HUDEP-2 (cell line): ENCODE measurements around the gene CD93.

Source experiments
- DNase-seq, 76 experiments: peaks; one replicate each; lab custom pipeline; 2025; ENCODE audit not compliant: unreplicated experiment in 76 of 76; lab: John Stamatoyannopoulos, UW

The CD93 gene

DNA sequence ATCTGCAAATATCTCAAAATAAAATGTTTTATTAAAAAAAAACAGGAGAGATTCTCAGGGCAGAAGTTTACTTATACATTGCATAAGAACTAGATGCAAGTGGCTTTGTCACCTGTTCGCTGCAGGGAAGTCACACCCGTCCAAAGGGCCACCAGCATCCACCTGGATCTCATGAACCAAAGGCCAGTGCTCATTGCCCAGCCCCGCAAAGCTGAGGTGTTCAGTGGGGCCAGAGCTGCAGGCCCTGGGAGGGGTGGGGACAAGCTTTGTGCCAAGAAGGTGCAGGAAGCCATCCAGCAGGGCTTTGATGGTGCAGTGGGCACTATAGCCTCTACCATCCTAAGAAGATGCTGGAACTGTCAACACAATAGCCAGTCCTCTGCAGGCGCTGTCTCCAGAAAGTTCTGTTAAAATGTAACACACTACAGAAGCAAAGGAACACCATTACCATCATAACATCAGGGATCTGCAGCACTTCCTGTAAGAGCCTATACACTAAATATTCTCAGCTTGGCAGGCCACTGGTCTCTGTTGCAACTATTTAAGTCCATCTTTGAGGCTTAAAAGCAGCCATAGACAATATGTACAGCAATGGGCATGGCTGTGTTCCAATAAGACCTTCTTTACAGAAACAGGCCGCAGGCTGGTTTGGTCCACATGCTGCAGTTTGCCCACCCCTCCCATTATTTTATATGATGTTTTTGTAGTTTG is 15.7 kb upstream of the CD93 start:
- no peak for DNase-seq

DNA sequence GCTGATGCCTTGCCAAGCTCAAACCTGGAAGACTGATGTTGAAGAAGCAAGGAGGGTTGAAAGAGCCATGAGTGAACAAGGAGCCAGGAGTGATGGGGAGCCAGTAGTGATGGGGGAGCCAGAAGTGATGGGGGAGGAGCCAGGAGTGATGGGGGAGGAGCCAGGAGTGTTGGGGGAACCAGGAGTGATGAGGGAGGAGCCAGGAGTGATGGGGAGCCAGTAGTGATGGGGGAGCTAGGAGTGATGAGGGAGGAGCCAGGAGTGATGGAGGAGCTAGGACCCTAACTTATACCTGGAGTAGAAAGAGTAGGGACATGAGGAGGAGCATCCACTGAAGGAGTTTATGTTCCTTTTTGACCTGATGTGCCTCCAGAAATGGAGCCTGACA is 14.6 kb upstream of the CD93 start:
- DNase-seq = no peak

DNA sequence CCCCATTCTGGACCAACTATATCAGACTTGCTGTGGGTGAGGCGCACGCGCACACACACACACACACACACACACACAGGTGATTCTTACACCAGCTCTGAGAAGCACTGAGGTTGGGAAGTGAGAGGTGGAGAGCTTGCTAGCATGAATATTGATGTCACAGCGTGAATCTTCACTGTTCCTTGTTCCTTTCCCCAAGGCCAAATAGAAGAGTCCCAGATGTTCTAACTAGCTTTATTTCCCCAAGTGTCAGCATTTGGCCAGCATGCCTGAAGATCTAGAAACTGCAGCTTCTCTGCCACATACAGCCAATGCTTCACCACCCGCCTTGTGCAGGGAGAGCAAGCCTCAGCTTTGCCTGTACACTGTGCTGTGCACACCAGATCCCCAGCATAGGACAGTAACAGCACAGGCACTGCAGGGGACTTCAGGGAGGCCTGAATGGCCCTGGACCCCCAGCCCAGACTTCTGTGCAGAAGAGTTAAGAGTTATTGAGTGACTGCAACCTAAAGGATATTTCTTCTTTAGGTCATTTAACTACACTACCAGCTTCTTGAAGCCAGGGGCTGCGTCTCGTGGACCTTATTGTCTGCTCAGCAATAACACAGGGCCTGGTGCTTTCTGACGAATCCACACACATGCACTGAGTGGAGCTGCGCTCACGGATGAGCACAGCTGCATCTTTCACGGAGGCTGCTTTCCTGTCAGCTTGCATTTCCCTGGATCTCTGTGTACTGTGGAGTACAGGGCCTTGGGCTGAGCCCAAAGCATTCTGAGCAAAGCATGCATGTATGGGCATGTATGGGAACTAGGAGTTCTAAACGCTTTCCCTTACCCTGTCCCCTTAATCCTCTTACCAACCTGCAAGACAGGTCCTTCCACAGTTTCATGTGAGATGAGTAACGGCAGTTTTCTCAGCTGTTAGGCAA is 13.9 kb upstream of the CD93 start:
- no peak for DNase-seq

DNA sequence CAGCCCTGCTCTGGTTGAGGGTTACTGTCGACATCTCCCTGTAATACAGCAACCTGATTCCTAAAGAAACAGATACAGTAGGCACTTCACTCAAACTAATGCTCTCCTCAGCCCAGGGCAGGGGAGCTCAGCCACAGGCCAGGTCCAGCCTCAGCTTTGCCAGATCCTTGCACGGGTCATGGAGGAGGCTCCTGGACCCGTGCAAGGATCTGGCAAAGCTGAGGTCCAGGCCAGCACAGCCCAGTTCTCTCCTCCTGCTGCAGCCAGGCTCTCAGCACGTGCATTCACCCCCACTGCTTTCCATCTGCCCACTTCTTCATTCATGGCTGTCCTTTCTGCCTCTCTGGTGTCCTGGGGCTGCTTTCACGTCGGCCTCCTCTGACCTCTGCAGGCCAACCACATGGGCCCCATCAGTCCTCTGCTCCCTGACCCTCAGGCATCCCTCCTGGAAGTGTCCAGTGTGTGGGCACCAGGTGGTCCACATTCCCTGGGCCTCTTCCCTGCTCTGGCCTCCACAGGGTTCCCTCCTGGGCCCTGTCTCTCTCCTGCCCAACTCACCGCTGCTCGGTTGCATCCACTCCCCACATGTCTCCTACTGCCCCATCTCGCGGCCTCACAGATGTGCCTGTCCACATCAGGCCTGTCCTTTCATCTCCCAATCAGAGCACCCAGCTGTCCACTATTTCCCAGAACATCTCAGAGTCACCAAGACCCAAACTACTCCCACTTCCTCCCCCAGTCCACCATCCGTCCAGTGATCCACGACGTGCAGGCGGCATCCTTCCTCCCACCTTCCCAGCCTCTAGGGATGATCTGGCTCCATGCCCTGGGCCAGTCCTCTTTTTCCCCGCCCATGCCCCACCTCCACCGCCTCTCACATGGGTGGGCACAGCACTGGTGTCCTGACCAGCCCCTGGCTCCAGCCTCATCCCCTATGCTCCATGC is 11.8 kb upstream of the CD93 start:
- DNase-seq = no peak

DNA sequence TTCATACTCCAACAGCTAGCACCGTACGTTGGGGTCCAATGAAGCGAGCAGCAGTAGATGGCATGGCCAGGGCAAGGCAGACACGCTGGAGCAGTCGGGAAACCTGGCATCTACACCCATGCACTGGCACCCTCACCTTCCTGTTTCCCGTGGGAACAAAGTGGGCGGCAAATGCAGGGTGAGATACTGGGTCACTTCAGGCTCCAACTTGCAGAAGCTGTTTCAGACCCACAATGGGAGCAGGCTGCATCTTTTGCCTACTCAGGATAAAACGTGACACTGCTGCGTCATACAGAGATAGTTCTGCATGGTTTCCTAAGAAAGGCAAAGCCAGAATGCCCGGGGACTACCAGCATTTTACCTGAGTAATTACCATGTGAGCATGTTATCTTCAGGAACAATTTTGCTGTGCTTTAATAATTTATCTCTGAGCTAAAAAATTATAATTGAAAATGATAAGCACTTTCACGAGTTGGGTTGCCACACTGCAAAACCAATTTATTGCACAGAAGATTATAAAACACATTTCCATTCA is 10.9 kb upstream of the CD93 start:
- DNase-seq = no peak

DNA sequence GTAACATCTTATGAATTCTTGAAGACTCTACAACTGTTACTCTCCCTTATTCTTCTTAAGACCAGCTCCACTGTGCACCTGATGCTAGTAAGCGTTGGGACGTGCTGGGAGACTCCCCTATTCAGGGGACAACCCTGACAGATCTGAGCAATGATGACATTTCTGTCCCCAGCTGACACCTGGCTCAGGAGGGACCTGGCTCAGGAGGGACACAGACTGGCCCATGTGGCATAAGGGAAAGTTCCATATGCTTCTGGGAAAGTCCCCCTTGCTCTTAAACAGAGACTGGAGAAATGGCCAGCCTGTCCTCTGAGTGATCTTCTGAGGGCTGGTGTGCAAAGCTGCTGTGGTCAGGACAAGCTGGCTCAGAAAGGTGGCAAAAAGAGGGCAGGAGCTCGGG is 10.0 kb upstream of the CD93 start:
- no peak for DNase-seq

DNA sequence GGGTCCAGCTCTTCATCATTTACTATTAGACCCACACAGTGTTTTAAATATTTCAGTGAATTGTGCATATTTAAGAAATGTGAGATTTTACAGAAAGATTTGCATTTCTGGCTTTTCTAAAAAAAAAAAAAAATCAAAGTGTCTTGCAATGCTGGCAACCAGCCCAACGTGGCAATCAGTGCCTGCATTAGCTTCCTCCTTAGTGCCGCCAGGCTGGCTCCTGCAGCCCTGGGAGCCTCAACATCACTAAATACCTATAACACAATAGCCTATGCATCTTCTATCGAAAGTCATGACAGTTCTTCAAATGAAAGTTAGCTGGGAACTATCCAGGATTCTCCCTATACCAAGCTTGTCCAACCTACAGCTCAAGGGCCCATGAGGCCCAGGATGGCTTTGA is 9.4 kb upstream of the CD93 start:
- no peak for DNase-seq

DNA sequence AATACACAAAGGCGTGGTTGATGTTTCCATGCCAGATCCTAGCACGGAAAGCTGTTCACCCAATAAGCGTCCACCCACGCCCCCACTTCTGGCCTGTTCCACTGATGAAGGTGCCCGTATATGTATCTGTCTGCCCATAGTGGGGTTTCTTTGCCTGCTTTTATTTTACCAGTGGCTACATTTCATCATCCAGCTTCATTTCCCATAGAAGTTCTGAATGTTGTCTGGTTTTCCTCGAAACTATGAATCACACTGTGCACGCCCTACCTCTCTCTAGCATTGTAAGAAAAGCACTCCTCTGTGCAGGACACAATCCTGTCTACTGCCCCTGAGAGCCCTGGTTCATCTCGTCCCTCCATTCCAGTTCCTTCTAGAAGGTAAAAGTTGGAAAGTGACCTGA is 8.8 kb upstream of the CD93 start:
- no peak for DNase-seq

DNA sequence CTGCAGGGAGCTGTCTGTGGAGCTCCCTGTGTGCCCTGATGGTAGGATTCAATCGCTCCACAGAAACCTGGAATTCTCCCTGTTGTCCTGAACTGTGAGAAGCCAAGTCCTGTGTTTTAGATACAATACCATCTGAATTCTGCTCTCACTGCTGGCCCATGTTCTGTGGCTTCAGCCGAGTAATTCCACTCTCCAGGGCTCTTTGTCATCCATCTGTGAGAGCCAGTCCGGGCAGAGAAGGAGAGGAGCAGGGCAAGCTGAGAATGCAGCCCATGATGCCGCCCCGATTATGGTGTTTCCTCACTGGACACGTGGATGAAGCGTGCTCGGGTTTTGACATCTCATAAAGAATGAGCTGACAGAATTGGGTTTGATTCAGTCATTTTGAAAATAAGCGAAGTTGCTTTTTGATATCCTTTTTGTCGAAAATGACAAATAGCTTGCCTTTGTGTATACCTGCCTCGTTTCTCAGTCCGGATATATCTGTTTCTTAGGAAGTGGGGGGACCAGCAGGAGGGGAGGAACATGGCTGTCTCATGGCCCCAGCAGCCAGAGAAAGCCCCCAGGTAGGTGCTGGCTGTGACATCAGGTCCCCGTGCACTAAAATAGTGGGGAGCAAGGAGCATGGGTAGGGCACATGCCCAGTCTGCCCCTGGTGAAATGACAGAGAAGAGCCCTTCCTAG is 8.2 kb upstream of the CD93 start:
- DNase-seq = no peak

DNA sequence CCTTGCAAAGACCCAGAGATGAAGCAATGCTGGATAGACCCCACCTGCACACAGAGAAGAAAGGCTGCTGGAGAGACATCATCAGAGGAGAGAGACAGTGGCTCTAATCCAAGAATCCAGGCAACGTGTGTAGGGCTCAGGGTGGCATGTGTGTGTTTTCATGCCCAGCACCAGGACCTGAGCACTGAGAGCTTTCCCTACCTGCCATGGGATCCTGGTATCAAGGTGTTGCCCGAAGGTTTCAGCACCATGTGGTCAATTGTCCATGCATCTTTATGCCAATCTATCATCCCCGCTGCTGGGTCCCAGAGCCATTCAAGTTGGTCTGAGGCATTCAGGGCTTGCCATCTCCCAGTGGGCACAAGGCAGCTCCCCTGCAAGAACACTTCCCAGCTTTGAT is 7.5 kb upstream of the CD93 start:
- no peak for DNase-seq

DNA sequence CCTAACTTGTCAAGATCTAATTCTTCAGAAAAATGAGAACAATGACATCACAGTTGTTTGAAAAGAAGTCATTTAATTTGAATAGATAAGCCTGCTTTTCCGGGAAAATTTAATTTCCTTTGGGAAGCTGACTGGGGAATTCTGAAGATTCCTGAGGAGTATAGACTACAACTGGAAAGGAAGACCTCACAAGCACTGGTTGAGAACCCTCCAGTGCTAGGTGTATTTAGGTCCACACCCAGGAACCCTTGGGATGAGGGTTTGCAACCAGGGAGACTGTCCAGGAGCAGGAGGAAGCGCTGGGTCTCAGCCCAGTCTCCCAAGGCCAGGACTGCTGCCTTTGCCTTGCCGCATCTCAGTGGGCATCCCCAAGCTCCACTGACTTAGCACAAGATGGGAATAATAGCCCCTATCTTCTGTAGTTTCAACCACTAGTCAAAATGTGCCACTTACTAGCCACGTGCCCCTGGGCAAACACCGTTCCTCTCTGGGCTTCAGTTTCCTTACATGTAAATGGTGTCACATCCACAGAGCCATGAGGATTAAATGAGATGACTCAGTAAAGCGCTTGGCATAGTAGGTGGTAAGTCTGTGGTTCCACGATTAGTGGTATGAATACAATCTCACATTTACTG is 6.9 kb upstream of the CD93 start:
- no peak for DNase-seq

DNA sequence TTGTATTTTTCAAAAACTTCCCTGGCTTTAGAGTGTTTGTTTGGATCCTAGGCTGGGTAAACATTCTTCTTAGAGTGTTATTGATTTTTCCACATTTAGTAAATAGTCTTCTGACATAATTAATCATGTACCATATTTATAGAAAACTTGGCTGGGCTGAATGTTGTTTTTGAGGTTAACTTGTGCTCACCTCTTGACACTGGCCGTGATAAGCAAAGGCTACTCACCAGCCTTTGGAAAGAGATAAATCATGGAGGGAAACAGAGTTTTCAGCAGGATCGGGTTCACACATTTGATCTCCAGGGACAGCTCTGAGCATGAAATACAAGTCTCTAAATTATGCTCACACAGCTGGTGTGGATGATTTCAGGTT is 6.2 kb upstream of the CD93 start:
- no peak for DNase-seq

DNA sequence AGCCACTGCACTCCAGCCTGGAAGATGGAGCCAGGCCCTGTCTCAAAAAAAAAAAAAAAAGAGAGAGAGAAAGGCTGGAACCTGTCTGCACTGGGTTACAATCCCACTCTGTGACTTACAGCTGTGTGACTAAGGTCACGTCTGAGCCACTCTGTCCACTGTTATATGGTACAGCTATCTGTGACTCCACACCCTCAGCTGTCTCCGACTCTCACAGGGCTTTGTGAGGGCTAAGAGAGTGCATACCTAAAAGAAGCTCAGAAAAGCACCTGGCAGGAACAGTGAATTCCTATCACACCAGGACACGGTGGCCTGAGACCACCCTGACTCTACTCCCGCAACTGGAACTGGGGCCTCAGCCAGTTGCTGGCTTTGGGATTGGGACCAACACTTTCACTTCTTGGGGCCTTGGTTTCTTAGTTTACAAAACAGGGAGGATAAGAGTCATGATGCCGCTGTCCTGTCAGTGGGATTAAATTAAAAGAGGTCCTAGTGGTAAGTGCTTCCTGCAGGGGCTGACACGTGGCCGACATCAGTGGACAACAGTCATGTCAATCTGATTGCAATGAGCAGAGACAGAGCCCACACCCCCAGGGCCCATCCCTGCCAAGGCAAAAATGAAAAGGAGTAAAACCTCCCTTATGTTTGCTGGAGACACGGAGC is 5.7 kb upstream of the CD93 start:
- no peak for DNase-seq

DNA sequence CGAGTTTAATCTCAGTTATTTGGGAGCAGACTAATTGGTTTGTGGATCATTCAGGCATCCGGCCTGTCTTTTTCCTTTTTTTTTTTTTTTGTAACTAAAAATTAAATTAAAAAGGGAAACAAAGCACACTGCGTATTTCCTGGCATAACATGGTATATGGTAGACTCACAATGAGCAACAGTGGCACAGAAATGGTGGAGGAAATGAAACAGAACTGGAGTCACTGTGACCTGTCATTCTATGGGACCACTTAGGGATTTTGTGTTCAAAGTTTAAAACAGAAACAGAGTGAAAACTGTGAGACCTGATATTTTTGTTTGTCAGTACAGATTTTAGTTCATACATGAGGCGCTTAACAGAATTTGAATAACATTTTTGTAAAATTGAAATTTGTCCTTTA is 4.8 kb upstream of the CD93 start:
- no peak for DNase-seq

DNA sequence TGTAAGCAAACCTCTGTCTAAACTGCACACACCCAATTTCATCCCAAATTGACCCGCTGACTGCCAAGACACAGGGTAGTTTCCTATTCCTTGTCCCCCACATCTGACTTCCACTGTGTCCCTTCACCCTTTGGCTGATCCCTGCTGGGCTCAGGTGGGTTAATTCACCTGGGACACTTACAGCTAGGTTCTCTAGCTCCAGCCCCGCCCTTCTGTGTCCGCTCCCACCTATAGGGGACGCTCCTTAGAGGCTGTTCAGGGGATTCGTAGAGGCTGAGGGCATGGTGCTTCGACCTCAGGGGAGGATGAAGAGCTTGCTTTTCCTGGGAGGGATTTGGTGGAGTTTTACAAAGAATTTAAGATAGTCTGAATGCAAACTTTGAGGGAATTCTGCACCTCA is 4.0 kb upstream of the CD93 start:
- DNase-seq = no peak

DNA sequence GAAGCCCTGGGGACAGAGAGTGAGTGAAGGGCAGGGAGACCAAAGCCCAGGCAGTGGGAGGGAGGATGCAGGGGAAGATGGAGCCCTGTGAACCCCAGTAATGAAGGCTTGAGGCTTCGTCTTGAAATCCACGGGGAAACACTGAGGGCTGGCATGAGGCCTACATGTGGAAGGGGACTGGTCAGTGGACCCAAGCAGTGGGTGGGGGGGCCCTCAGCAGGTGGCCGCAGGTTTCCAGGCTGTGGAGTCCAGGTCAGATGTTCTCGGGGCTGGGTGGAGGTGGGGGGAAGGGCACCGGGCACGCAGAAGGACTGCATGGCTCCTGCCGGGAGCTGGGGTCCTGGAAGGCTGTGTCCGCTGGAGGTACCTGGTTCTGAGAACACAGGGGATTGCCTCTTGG is 2.7 kb upstream of the CD93 start:
- DNase-seq = no peak

DNA sequence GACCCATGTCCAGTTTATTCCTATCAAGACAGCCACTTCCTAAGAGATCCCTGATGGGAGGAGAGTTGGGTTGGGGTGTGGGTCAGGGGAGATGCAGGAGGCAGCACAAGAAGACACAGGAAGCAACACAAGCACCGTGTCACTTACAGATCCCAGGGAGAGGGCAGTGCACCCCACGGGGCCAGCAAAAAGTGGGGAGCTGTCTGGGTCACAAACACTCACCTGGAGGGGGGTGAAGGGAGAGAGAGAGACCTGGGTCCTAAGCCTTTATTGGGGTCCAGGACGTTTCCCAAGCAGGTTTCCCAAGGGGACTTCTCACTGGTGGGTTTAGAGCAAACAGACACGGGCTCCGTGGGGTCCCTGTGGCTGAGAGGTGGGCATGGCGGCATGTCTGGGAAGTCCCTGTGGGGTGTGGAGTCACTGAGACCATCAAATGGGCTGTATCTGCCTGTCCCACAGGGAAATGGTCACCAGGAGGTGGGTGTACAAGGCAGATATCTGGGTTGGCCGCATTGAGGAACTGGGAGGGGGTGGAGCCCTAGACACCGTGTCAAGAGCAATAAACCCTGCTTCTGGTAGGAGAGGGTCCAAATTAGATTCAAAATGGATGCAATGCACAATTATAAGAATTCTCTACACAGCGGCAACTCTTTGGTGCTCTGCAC is 1.6 kb upstream of the CD93 start:
- DNase-seq = peak in 3 of 76 experiments; percentile 11 to 17 (median 12)

DNA sequence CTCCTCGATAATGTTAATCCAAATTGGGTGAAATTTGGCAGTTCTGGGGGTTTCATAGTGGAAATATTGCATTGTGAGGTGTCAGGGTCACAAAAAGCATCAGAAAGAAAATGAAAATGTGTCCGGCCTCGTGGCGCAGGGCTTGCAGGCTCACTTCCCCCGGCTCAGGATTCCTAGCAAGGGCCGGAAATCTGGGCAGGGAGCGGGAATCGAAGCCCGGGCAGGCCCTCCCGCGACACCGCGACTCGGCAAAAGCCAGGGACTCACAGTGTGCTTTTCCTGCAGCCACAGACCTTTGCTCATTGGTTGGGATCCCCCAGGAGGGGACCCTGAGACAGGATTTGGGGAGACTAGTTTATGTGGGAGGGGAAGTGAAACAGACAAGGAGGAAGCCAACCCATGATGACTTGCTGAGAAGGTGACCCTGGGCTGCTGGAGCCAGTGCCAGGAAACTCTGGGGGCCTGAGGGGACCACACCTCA is 847 bp upstream of the CD93 start:
- no peak for DNase-seq
